NCI-H2196 (cell line): Measurements from ENCODE around the gene LCNL1.
"Not testable (repeated sequence)": the region's sequence is repeated elsewhere in the genome, so short reads cannot be mapped to it uniquely, and the experiment has no call there.

Source experiments
- DNase-seq: peaks from one replicate; lab custom pipeline; 2025; ENCODE audit not compliant: unreplicated experiment; lab: John Stamatoyannopoulos, UW

Gene LCNL1

DNA sequence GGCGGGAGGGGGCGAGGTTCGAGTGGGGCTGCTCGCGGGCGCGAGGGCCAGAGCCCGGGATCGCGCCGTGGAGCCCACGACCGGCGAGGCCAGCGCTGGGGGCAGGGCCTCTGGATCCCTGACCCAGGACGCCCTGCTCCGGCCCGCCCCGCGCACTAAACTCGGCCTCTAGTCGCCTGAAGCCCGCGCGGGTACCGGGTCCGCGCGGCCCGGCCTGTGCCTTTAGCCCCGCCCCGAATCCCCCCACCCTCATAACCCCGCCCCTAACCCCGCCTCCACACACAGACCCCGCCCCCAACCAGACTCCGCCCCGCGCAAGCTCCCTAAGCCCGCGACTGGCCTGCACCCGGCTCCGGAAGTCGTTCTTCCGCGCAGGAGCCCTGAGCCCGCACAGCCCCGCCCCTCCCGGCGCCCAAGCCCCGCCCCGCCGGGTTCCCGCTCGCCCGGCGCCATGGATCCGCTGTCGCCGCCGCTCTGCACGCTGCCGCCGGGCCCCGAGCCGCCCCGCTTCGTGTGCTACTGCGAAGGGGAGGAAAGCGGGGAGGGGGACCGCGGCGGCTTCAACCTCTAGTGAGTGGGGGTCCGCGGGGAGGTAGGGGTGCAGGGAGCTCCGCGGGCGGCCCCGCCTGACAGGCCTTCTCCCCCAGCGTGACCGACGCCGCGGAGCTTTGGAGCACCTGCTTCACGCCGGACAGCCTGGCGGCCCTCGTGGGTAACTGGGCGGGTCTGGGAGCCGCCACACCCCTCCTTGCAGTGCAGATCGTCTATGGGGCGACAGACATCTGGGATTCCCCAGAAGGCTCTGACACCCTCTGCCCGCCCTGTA, 9.4 kb downstream of the LCNL1 start, which contains the start of gene PAXX:
Gene PAXX (plus strand): TSS at position 430 of the 826 bp plus-strand sequence. CDS start 22 bp downstream, at position 452.
- DNase-seq, result peak; percentile 88

DNA sequence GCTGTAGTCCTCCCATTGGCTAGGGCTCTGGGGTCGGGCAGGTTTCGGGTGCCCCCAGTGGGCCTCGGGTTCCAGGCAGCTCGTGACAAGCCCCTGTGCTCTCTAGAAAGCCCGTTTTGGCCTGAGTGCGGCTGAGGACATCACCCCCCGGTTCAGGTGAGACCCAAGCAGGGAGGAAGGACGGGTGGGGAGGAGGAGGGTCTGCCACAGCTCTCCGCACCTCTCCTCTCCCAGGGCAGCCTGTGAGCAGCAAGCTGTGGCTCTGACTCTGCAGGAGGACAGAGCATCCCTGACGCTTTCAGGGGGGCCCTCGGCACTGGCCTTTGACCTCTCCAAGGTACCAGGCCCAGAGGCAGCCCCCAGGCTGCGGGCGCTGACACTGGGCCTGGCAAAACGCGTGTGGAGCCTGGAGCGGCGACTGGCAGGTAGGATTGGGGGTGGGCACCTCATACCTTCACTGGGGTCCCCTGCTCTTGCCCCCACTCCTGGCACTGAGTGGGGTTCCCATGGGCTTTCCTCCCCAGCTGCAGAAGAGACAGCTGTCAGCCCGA, 10.1 kb downstream of the LCNL1 start:
- DNase-seq, result no peak

DNA sequence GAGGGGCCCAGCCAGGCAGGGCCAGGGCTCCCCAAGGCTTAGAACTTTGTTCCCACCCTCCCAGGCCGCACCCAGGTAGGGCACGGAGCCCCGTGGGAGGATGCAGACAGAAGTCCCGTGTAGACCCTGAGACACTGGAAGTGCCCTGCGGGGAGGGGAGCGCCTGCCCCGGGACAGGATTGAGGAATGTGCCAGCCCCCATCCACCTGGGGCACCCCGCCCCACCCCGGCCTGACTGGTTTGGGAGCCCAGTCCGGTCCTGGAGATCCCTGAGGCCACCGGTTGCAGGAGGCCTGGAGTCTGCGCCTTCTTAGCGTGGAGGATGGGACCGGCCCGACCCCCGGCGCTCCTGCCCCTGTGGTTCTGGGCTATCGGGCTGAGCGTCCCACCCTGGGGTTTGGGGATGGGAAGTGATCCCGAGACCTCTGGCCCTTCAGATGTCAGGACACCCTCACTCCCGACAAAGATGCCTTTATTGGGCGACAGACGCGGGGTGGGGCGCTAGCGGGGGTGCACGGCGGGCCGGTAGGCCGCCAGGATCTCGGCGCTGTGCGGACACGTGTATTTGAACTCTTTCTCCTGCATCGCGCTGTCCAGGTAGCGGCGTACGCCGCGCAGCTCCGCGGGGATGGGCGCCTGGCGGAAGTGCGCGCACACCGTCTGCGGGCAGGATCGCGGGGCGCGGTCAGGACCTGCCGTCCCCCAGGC, 11.5 kb downstream of the LCNL1 start:
- DNase-seq, result no peak

DNA sequence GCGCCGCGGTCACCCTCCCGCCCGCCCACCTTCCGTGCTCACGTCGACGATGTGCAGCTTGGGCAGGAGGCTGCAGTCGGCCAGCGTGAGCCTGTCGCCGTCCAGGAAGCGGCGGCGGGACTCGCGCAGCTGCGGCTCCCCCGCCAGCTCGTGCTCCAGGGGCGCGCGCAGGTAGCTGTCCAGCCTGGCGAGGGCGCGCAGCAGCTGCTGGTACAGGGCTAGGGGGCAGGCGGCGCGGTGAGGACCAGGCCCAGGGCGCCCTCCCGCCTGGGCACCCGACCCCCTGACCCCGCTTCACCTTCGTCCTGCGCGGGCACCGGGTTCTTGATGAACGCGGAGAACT, 12.1 kb downstream of the LCNL1 start:
- DNase-seq, result no peak

DNA sequence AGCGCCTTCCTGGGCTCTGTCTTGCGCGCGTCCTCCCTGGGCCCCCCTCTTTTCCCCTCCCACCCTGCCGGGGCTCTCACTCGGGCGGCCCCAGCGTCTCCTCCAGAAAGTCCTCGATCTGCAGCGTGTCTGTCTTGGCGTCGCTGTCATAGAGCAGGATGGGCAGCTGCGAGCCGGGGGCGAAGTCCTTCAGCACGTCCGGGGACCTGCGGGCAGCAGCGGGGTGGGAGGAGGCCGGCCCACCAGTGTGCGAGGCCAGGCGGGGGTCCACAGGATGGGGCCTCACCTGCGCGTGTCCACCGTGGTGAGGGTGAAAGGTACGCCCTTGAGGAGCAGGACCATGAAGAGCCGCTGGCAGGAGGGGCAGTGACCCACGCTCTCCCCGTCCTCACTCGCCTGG, 12.6 kb downstream of the LCNL1 start:
- no peak for DNase-seq

DNA sequence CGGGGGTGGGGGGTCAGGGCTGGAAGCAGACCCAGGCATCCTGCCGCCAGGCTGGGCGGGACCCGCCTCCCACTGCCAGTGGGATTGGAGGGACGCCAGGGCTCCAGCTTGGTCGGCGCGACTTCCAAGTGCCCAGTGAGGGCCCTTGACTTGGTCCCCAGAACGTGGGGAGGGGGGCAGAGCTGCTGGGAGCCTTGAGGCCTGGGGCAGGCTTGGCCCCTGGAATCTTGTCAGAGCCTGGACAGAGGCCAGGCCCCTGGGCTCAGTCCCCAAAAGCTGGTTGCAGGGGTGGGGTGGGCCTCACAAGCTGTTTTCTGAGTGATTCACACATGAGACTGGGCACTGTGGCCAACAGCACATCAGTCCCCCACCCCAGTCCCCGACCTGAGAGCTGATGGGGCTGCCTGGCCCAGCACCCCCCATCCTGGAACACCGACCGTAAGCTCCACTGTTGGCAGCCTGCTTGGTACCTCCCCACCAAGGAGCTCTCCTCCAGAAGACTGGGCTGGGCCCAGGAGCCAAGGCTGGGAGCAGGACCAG, 13.0 kb downstream of the LCNL1 start:
- DNase-seq, result peak; percentile 27

DNA sequence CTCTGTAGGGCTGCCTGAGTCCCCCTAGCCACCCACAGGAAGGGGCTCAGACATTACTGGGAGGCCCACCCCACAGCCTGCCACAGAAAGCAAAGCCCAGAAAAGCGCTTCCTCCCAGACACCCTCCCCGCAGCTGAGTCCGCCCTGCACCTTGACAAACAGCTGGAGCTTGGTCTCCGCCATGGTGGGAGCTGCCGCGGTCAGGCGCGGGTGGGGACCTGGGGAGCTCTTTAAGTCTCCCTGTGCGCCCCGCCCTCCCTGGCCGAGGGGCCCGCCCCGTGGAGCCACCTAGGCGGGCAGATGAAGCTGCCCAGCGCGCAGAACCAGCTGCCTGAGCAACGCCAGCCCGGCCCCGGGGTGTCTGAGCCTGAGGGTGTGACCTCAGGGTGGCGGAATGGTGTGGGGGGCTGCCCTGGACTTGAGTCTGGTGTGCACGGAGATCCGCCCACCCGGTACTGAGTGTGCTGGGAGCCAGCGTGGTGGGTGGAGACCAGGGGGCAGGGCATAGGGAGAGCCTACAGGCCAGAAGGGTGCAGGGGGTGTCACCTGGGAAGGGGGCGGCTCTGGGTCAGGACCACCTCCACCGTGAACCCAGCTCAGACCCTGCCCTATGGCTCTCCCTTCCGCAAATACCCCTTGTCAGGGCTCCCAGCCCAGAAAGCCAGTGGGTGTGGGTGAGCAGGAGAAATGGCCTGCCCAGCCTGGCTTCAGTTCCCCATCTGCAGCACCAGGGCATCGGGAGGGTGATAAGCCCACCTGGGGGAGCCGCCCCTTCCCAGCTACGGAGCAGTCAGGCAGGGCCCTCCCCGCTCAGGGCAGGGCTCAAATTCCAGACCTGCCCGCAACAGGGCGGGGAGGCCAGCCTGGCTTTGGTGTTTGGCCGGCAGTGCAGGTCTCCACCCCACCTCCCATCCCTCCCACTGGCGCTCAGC, 13.8 kb downstream of the LCNL1 start, which contains the start of gene CLIC3:
Gene CLIC3 (minus strand): TSS at position 208 of the 932 bp plus-strand sequence. CDS start 25 bp downstream, at position 183.
- DNase-seq, result no peak

DNA sequence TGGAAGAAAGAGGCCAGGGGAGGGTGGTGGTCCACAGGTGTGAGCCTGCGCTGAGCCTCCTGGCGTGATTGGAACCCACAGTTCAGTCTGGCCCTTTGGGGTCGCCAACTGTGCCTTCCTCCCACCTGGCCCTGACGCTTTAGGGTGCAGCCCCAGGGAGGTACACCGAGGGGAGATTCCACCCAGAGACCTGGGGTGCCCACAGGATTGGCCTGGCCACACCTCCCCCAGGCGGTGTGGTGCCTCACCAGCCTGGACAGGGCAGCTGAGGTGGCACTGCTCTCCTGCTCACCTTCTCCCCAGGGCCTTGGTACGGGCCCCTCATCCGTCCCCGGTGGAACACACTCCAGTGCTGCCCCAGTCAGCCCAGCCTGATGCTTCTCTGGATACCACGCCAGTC, 14.6 kb downstream of the LCNL1 start:
- no peak for DNase-seq

DNA sequence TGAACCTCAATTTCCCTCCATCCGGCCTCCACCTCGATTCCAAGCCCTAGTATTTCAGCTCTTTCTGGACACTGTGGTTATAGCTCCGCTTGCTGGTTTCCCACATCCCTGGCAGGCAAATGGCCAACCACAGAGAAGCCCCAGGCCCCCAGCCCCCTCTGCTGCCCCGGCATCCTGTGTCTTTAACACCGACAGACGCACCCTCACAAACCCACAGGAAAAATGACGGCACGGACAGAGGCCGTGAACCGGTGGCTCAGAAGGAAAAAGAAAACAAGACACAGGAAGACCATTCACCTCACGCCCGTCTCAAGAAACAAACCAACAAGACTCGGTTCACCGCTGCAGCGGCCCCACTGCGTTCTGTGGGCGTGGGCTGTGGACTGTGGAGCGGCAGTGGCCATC, 15.0 kb downstream of the LCNL1 start:
- no peak for DNase-seq

DNA sequence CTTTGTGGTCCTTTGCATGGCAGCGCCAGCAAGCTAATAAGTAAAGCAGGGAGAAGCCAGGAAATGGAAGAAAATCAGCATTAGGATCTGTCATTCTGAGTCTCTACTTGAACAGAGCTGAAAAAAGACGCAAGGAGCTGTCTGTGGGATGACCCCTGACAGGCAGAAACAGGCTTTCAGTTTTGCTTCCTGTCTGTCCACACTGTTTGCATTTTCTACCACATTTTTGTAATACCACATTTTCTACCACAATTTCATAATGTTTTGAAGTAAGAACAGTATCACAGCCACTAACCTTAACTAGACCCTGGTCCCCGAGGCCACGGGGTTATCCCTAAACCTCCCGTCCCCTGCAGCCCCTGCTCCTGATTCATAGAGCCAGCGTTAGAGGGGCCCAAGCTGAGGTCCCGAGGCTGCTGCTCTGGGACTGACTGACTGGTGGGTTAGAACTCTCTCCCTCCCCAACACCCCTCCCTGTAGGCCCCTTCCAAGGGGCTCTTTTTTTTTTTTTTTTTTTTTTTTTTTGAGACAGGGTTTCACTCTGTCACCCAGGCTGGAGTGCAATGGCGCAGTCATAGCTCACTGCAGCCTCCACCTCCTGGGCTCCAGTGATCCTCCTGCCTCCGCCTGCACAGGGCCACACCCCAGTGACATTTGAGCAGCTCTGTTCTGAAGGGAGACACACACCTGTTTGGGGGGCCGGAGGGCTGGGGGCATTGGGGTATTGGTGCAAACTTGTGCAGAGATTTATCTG, 17.6 kb downstream of the LCNL1 start:
- no peak for DNase-seq

DNA sequence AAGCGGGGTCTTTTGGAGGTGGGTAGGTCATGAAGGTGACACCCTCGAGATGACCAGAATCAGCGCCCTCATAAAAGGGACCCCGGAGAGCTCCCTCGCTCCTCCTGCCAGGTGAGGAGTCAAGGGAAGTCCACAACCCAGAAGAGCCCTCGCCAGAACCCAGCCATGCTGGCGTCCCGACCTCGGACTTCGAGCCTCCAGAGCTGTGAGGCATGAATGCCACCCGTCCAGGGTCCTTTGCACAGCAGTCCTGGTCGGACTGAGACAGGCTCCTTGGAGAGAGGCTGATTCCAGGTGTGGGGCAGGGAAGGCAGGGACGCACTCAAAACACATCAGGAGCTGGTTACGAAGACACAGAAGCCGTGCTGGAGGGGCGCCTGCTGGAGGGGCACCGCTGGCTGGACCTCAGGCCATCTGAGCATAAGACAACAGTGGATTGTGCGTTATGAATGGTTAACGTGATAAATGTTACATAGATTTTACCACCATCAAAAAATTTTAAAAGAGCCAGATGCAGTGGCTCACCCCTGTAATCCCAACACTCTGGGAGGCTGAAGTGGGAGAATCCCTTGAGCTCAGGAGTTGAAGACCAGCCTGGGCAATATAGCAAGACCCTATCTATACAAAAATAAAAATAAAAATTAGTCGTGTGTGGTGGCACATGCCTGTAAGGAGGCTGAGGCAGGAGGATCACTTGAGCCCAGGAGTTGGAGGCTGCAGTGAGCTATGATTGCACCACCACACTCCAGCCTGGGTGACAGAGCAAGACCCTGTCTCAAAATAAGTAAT, 19.3 kb downstream of the LCNL1 start:
- DNase-seq, result no peak

DNA sequence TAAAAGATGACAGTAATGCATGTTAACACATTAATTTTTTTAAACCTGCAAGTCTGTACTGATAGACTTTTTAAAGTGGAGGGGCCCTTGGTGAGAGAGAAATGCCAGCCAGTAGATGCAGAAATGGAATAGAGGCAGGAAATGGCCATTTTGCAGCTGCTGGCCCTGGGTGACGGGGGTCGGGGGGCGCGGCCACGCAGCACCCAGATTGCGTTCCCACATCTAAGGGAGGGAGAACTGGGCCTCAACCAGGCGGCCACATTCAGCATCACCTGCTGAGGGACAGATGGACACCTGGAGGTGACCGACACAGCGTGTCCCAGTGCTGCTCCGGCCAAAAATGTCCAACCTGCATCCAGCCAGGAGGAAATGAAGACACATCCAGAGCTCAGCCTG, 19.9 kb downstream of the LCNL1 start:
- no peak for DNase-seq

DNA sequence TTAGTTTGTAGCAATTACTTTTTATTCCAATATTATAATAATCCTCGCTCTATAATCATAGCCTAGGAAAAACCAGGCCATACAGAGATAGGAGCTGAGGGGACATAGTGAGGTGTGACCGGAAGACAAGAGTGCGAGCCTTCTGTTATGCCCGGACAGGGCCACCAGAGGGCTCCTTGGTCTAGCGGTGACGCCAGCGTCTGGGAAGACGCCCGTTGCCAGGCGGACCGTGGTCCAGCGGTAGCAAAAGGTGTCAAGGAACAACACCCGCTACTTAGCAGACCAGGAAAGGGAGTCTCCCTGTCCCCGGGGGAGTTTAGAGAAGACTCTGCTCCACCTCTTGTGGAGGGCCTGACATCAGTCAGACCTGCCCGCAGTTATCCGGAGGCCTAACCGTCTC, 21.5 kb downstream of the LCNL1 start:
- not testable (repeated sequence) for DNase-seq

DNA sequence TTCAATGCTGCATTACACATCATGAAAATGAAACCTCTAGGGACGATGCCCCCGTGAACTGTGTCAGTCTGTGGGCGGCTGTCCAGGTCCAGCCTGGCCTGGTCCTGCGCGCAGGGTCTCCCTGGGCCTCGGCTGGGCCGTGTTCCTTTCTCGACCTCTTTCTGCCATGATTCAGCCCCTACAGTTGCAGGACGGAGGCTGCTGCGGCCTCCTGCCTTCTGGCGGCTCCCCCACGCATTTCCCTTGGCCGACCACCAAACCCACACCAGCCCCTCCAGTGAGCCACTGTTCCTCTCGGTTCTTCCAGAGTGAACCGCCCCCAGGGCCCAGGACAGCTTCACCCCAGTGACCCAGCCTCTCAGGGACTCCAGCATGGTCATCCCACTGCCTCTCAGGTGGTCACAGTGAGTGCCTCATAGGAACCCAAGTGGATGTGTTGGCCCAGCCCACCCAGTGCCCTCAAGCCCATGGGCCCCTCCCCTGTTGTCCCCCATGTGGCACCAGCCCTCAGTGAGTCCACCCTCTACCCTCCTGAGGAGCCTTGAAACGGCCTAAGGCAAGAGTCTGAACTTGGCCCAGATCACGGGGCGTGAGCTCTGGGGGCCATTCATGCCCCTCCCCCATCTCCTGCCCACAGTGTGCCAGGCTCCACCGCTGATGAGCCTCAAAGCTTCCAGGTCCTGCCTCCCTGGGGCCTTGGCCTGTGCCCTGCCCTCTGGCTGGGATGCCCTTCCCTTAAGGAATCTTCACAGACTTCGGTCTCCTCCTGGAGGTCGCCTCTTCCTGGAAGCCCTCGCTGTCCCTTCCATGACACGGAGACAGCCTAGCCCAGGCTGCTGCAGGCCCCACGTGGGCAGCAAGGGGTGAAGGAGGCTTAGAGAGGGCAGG, 23.6 kb downstream of the LCNL1 start:
- DNase-seq, result no peak

DNA sequence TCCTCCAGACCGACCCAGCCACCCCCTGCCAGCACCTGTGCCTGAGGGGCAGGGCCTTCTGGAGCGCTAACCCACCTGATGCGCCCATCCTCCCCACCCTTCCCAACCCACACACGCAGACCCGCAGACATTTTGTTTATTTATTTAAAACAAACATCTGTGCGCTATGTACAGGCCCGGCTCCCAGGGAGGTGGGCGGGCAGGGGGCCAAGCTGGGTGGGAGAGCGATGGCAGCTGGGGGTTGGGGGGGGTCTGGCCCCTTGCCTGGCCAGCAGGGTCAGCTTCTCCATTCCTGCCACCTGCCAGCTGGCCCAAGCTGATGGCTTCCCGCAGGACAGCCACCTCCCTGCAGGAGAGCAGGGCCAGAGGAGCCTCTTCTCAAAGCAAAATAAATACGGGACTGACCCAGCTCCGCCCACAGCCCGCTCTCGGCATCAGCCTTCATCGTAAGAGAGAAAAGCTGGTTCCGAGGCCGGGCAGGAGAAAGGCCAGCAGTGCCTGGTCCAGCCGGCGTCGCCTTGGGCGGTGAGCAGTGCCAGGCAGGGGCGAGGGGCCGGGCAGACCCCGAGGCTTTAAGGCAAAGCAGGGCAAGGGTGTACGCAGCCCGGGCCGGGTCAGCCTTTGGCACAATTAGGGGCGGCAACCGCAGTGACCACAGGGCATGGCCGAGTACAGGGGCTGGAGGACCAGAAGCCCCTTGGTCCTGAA, 24.5 kb downstream of the LCNL1 start:
- DNase-seq, result peak; percentile 43

DNA sequence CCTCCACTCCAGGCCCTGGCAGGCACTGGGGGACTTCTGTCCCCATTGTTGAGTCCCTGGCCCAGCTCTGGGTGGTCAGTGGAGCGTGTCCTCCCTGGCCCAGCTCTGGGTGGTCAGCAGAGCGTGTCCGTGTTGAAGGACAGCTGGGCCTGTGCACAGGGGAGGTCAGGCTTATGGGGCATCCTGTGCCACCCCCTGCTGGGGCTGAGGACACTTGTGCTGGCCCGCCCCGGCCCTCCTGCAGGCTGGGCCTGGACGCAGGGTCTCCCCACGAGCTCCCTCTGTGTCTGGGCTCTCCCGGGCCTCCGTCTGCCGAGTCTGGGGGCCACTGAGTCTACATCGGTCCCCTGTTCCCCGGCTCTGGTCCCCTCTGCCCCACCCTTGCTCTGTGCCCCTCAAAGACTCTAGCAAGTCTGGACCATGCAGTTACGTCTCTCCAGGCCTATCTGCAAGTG, 25.1 kb downstream of the LCNL1 start:
- DNase-seq, result no peak

DNA sequence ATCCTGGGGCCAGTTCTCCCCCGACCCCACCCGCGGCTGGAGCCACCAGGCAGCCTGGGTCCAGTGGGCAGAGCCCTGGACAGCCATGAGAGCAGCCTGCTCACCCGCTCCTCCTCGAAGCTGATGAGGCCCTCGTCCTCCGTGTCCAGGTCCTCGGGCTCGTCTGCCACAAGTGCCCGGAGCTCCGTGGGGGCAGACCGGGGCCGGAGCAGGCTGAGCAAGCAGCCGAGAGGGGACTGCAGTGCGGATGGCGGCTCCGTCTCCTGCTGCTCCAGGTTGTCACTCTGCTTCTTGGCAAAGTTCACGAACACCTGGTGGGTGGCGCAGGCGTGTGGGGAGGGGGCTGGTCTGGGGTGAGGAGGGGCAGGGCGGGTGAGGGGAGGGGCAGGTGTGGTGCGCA, 25.5 kb downstream of the LCNL1 start:
- no peak for DNase-seq
